Right lobe of liver (tissue), 6 donors: Measurements from ENCODE around the gene ABHD12. TPM values are rescaled to one million over a fixed set of nuclear protein-coding genes. Genes with fewer than 3 reads are reported as not detected.

Source experiments
- ATAC-seq, 4 donors: fragments of 200-7000 bp; cut with Tn5 transposase; one replicate each; pipeline ENCODE4 v1.9.1; 2020; ENCODE audit warnings: mild to moderate bottlenecking in 4 of 4, moderate library complexity in 4 of 4
- DNase-seq, 3 donors: peaks; one replicate each; pipeline ENCODE4 v3.0.0-alpha.2; 2020
- H3K27ac ChIP-seq, 3 donors: fragments of 200-600 bp; one replicate each; pipeline ENCODE4 v1.8.0; 2022
- H3K27me3 ChIP-seq, 2 donors: fragments of 200-600 bp; one replicate each; pipeline ENCODE4 v1.8.0; 2022
- H3K36me3 ChIP-seq, 4 donors: fragments of 200-600 bp; sonication (generic) in 1 of 4; one replicate each; pipeline versions ENCODE4 v1.5.1 to v1.8.0; 2017 to 2022; ENCODE audit warnings: control low read depth in 1 of 4
- H3K4me1 ChIP-seq, 4 donors: fragments of 200-600 bp; sonication (generic) in 1 of 4; one replicate each; pipeline versions ENCODE4 v1.5.1 to v1.8.0; 2017 to 2022; ENCODE audit warnings: control low read depth in 1 of 4
- H3K4me3 ChIP-seq, 3 donors: fragments of 200-600 bp; one replicate each; pipeline ENCODE4 v1.8.0; 2022
- H3K9me3 ChIP-seq, 4 donors: fragments of 200-600 bp; sonication (generic) in 1 of 4; one replicate each; pipeline versions ENCODE4 v1.5.1 to v1.8.0; 2017 to 2022; ENCODE audit warnings: control low read depth in 1 of 4
- POLR2A ChIP-seq: fragments of 450-650 bp; IDR thresholded peaks from one replicate; pipeline ENCODE4 v1.6.1; 2017; ENCODE audit warnings: antibody characterized with exemption, mild to moderate bottlenecking
- WGBS: methylation state at CpG from one replicate; pipeline ENCODE4 v1.1.6; 2018; ENCODE audit warnings: low coverage, low lambda C conversion rate; ENCODE audit not compliant: insufficient coverage; ENCODE audit errors: missing lambda C conversion rate; 5-methylcytosine and 5-hydroxymethylcytosine counted together
- intact Hi-C, 2 donors: fragments of 100-400 bp; cut with DNase I; formaldehyde crosslinking; loops; one replicate each; pipeline versions ENCODE4 v1.11.2 to v1.14.1; 2022
- total RNA-seq, 6 experiments: library from RNA; depleted of rRNA in 2 of 6; stranded (reverse); fragments of >200 nt in 2 of 6; fragmentation: NEBNext Ultra II Directional in 3 of 6; extraction: Animal tissue kit (Norgen Biotek cat#: 25700) in 3 of 6; gene quantifications; one replicate each; pipeline versions ENCODE4 v1.1.0 to v1.2.4, GENCODE V29; 2016 to 2023
- TF ChIP-seq, protein P1 (sequence below), 4 donors: fragments of 200-600 bp in 3 of 4; fragments of 450-650 bp in 1 of 4; IDR thresholded peaks; one replicate each; pipeline versions ENCODE4 v1.5.1 to v1.8.0; 2016 to 2022; ENCODE audit warnings: antibody characterized with exemption in 4 of 4, mild to moderate bottlenecking in 2 of 4
- donor health status: DM: no; HTN: yes; CAD: no.
- donor health status: DM: no; HTN: no; CAD: no.
- donor health status: DM: no; HTN: no; CAD: no.
- donor health status: DM: no; HTN: yes; CAD: no.
- donor health status: DM: no; HTN: yes; CAD: no.

ABHD12 gene
- total RNA-seq, 6 experiments from 2014 or later = 16.1 to 23.6 (median 18.7) TPM

DNA sequence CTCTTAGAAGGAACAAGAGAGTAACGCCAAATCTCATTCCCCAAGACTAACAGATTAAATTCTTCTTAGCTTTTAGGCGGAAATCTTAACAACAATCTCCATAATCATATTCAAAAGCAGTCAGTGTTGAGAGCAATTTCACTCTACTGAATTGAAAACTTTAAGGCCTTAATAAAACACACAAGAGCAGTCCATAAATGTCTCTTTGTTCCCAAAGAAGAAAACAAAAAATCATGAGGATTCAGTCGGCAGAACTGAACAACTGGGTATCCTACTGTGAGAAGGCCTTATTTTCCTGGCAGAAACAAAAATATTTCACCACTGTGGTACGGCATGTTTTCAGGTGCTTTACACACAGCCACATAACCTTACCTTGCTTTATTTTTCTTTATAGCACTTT lies 14.4 kb downstream of the ABHD12 start:
- intact Hi-C loops = no loop called here
- TF ChIP-seq, protein P1, sequence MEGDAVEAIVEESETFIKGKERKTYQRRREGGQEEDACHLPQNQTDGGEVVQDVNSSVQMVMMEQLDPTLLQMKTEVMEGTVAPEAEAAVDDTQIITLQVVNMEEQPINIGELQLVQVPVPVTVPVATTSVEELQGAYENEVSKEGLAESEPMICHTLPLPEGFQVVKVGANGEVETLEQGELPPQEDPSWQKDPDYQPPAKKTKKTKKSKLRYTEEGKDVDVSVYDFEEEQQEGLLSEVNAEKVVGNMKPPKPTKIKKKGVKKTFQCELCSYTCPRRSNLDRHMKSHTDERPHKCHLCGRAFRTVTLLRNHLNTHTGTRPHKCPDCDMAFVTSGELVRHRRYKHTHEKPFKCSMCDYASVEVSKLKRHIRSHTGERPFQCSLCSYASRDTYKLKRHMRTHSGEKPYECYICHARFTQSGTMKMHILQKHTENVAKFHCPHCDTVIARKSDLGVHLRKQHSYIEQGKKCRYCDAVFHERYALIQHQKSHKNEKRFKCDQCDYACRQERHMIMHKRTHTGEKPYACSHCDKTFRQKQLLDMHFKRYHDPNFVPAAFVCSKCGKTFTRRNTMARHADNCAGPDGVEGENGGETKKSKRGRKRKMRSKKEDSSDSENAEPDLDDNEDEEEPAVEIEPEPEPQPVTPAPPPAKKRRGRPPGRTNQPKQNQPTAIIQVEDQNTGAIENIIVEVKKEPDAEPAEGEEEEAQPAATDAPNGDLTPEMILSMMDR (IDR thresholded peaks at IDR 0.05) = no peak
- no peak for TF ChIP-seq POLR2A
- H3K27ac ChIP-seq = no peak overlapping the region
- DNase-seq (no peak), ATAC-seq (no peak)
- no peaks in the 10 kb centered on the region for H3K4me1 ChIP-seq
- no peaks in the 10 kb centered on the region for H3K9me3 ChIP-seq
- no peaks in the 10 kb centered on the region for H3K27me3 ChIP-seq
- 92% methylated on average over 4 of the region's 4 CpGs for WGBS
- no peak overlapping the region for H3K4me3 ChIP-seq
- no peaks in the 10 kb centered on the region for H3K36me3 ChIP-seq

DNA sequence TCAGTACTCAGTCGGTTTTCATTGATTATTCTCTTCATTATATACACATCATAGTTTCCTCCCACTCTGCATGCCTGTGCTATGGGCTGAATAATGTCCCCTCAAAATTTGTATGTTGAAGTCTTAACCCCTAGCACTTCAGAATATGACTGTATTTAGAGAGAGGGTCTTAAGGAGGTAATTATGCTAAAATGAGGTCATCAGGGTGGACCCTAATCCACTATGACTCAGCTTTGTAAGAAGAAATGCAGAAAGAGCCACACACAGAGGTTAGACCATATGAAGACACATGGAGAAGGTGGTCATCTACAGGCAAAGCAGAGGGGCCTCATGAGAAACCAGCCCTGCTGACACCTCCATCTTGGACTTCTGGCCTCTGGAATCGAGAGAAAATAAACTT lies 15.8 kb downstream of the ABHD12 start:
- no peak overlapping the region for H3K27ac ChIP-seq
- TF ChIP-seq POLR2A = no peak
- no peaks in the 10 kb centered on the region for H3K36me3 ChIP-seq
- WGBS = 71% methylated on average over 2 of the region's 2 CpGs
- H3K9me3 ChIP-seq = no peaks in the 10 kb centered on the region
- no peaks in the 10 kb centered on the region for H3K27me3 ChIP-seq
- no peaks in the 10 kb centered on the region for H3K4me1 ChIP-seq
- intact Hi-C loops = no loop called here
- DNase-seq = no peak
- ATAC-seq = no peak
- no peak overlapping the region for H3K4me3 ChIP-seq

DNA sequence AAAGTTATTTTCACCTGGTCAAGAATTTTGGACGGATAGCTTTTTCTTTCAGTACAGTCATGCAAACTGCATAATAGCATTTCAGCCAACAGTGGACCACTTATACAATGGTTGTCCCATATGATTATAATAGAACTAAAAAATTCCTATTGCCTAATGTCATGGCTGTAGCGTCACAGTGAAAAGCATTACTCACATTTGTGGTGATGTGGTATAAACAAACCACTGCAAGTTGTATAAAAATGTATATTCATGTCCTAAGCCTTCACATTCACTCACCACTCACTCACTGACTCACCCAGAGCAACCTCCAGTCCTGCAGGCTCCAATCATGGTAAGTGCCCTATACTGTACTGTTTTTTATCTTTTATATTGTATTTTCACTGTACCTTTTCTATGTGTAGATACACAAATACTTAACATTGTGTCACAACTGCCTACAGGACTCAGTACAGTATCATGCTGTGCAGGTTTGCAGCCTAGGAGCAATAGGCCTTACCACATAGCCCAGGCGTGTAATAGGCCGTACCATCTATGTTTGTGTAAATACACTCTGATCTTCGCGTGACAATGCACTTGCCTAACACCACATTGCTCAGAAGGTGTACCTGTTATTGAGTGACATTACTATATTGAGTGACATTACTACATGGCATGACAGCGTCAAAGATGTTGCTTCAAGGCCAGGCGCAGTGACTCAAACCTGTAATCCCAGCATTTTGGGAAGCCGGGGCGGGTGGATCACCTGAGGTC lies 17.9 kb downstream of the ABHD12 start:
- H3K4me1 ChIP-seq = no peaks in the 10 kb centered on the region
- intact Hi-C loops = no loop called here

DNA sequence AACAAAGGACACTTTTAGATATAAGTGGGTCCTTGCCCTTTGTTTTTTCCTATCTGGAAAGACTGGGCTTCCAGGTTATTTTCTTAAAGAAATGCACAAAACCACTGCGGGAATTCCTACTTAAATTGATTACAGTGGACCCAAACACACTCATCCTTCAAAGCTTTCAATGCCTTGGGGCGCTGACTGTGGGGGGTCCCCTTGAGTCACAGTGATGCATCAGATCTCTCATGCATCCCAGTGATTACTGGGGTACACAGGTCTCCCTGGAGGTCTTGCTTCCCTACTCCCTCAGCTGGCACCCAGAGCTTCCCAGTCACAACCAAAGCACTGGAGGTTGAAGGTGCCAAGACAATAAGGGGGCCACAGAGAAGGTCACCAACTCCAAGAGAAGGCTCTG lies 20.7 kb downstream of the ABHD12 start:
- ATAC-seq = no peak
- Histone ChIP-seq H3K4me3 (no peak overlapping the region), H3K4me1 (no peaks in the 10 kb centered on the region), H3K9me3 (no peaks in the 10 kb centered on the region), H3K27me3 (no peaks in the 10 kb centered on the region), H3K27ac (no peak overlapping the region), H3K36me3 (no peaks in the 10 kb centered on the region)
- intact Hi-C loops = no loop called here
- no peak for TF ChIP-seq POLR2A
- TF ChIP-seq, protein P1 (IDR thresholded peaks at IDR 0.05) = no peak
- WGBS = 90% methylated on average over 2 of the region's 2 CpGs
- no peak for DNase-seq

More for the DNA sequence above, 17.9 kb downstream of the ABHD12 start:
- WGBS = 83% methylated on average over 5 of the region's 10 CpGs
- Histone ChIP-seq H3K9me3 (no peaks in the 10 kb centered on the region), H3K27me3 (no peaks in the 10 kb centered on the region), H3K4me3 (no peak overlapping the region), H3K36me3 (no peaks in the 10 kb centered on the region), H3K27ac (no peak overlapping the region)
- no peak for DNase-seq
- TF ChIP-seq, protein P1 (IDR thresholded peaks at IDR 0.05) = no peak
- no peak for TF ChIP-seq POLR2A
- ATAC-seq = no peak

DNA sequence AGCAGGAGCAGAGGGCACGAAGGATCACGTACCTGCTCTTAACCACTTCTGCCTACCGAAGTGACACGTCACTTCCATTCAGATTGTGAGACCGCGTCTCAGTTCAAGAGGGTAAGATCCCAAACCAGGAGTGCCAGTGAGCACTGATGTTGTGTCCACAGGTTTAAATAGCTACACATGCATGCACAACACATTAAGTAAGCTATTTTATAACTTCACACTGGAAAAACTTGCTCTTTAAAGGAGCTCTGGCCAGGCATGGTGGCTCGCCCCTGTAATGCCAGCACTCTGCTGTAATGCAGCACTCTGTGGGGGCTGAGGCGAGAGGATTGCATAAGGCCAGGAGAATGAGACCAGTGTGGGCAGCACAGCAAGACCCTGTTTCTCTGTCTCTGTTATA lies 21.1 kb downstream of the ABHD12 start:
- intact Hi-C loops = no loop called here
- TF ChIP-seq, protein P1 (IDR thresholded peaks at IDR 0.05) = no peak
- TF ChIP-seq POLR2A = no peak
- no peaks in the 10 kb centered on the region for H3K27me3 ChIP-seq
- WGBS = 88% methylated on average over 4 of the region's 8 CpGs
- H3K27ac ChIP-seq = no peak overlapping the region
- H3K36me3 ChIP-seq = no peaks in the 10 kb centered on the region
- DNase-seq (no peak), ATAC-seq (no peak)
- no peak overlapping the region for H3K4me3 ChIP-seq
- no peaks in the 10 kb centered on the region for H3K9me3 ChIP-seq
- no peaks in the 10 kb centered on the region for H3K4me1 ChIP-seq
